ENCODE results near the gene LRRC17. TPM values are rescaled to one million over a fixed set of nuclear protein-coding genes. Genes with fewer than 3 reads are reported as not detected.

The LRRC17 gene
- total and polyA plus RNA-seq, 9 of the 15 experiments (the other 6 are each of a cell fraction or from before 2014, with no cell fraction given), result 0.03 to 0.18 (median 0.12) TPM; not detected in 5

GRCh38 chr7:102974366-102975236, 61.8 kb downstream of the LRRC17 start (continued):
- TF ChIP-seq KAT7 (CRISPR knock-in tag; IDR thresholded peaks at IDR 0.05; ENCODE audit: borderline replicate concordance) (no peak), TAF1 (IDR thresholded peaks at IDR 0.05; ENCODE audit: control insufficient read depth, extremely low read depth, insufficient read depth, low read length, severe bottlenecking) (peak; percentile 52), AFF1 (IDR thresholded peaks at IDR 0.05; ENCODE audit: low read depth in 1 of 2, partially characterized antibody in 2 of 2) (peak; percentile 57 to 61), TRIM28 (IDR thresholded peaks at IDR 0.05) (peak; percentile 61; the same call in 1 of the 2 replicates), DPF2 (IDR thresholded peaks at IDR 0.05) (peak; percentile 67; the same call in 1 of the 2 replicates), SUPT5H (IDR thresholded peaks at IDR 0.05) (peak; percentile 74), CTCF (IDR thresholded peaks at IDR 0.05 in 2 of 3, conservative IDR thresholded peaks at IDR 0.05 in 1 of 3; ENCODE audit: insufficient read depth in 2 of 3, low read depth in 1 of 3, low read length in 3 of 3) (peak; percentile 59 to 67 (median 60)), ELF4 (CRISPR knock-in tag; IDR thresholded peaks at IDR 0.05) (peak; percentile 93), MAFK (IDR thresholded peaks at IDR 0.05; ENCODE audit: low read length) (peak; percentile 20; the same call in 1 of the 2 replicates), TOE1 (IDR thresholded peaks at IDR 0.05; ENCODE audit: borderline replicate concordance) (peak; percentile 51; the same call in 1 of the 2 replicates), TOE1 (CRISPR knock-in tag; IDR thresholded peaks at IDR 0.05; ENCODE audit: borderline replicate concordance, low read depth) (no peak), TFAP4 (CRISPR knock-in tag; IDR thresholded peaks at IDR 0.05; ENCODE audit: borderline replicate concordance) (0 out of 2 replicates have a peak, but pooled peaks have one; percentile 26), CC2D1A (IDR thresholded peaks at IDR 0.05) (peak; percentile 83), PHF20 (IDR thresholded peaks at IDR 0.05; ENCODE audit: partially characterized antibody) (no peak), ZNF316 (IDR thresholded peaks at IDR 0.05) (peak; percentile 85), ZBTB33 (CRISPR knock-in tag; IDR thresholded peaks at IDR 0.05) (no peak)
